ENCODE results near the gene FBLN2.

- TF ChIP-seq CTCF (IDR thresholded peaks at IDR 0.05) (no peak), EP300 (IDR thresholded peaks at IDR 0.05) (no peak)
Observed at GRCh38 chr3:13544951-13545651, 3.8 kb upstream of the FBLN2 start.

Data from esophagus muscularis mucosa (tissue), 3 donors.